HG02763 (cell line): ENCODE results near the gene NRAS.
"Not testable (repeated sequence)": the region's sequence is repeated elsewhere in the genome, so short reads cannot be mapped to it uniquely, and the experiment has no call there.

ENCODE experiments used
- ATAC-seq: cut with Tn5 transposase; IDR thresholded peaks from one replicate; pipeline ENCODE4 v1.9.1; 2021; ENCODE audit warnings: mild to moderate bottlenecking, moderate library complexity; ENCODE audit not compliant: unreplicated experiment

Gene NRAS

GRCh38 chr1:114716304-114717170, at the start of gene NRAS:
TSS of gene NRAS (minus strand) at chr1:114716771. CDS start at chr1:114716160, 611 bp downstream.
- ATAC-seq, result peak; percentile 96

- no peak for ATAC-seq
These were observed 48.1 kb upstream of the NRAS start for GRCh38 chr1:114764689-114765088.

- ATAC-seq, result no peak
These were observed 41.8 kb upstream of the NRAS start for GRCh38 chr1:114758256-114758832.

GRCh38 chr1:114757455-114758255, 41.1 kb upstream of the NRAS start, which contains the start of gene CSDE1:
TSS of gene CSDE1 (minus strand) at chr1:114757984. CDS start at chr1:114739890, 18,094 bp downstream.
- peak; percentile 78 for ATAC-seq

GRCh38 chr1:114756949-114757454, 40.4 kb upstream of the NRAS start:
- ATAC-seq, result peak; percentile 1

GRCh38 chr1:114756009-114756892, 39.7 kb upstream of the NRAS start:
- peak; percentile 36 for ATAC-seq

GRCh38 chr1:114755006-114755931, 38.7 kb upstream of the NRAS start:
- ATAC-seq, result no peak

GRCh38 chr1:114753702-114754101, 37.1 kb upstream of the NRAS start:
- ATAC-seq, result not testable (repeated sequence)

GRCh38 chr1:114753143-114753542, 36.6 kb upstream of the NRAS start:
- ATAC-seq, result no peak

- ATAC-seq, result no peak
These were observed 34.2 kb upstream of the NRAS start for GRCh38 chr1:114750780-114751179.

GRCh38 chr1:114749835-114750234, 33.3 kb upstream of the NRAS start:
- ATAC-seq, result no peak

GRCh38 chr1:114746450-114747121, 30.0 kb upstream of the NRAS start:
- no peak for ATAC-seq

GRCh38 chr1:114745291-114745690, 28.7 kb upstream of the NRAS start:
- ATAC-seq, result no peak

- ATAC-seq, result no peak
These were observed 25.6 kb upstream of the NRAS start for GRCh38 chr1:114741963-114742746.

GRCh38 chr1:114740331-114740730, 23.8 kb upstream of the NRAS start:
- ATAC-seq, result no peak

- no peak for ATAC-seq
These were observed 20.8 kb upstream of the NRAS start for GRCh38 chr1:114737314-114737849.

- ATAC-seq, result no peak
These were observed 18.9 kb upstream of the NRAS start for GRCh38 chr1:114735479-114735878.
